GM12865 (cell line): ENCODE measurements around the gene SLC49A4.

ENCODE experiments used
- DNase-seq: peaks from one replicate; pipeline ENCODE4 v3.0.0; 2010; ENCODE audit warnings: low read depth
- H3K4me3 ChIP-seq: 2 replicates; pipeline ENCODE4 v1.5.1; 2011; ENCODE audit warnings: mild to moderate bottlenecking, low read depth, low read length, control low read depth
- CTCF ChIP-seq: IDR thresholded peaks from 2 replicates; pipeline ENCODE4 v1.5.1; 2011; ENCODE audit warnings: low read length, control low read depth, low read depth, inconsistent platforms; ENCODE audit not compliant: insufficient read depth; ENCODE audit errors: missing control alignments

The SLC49A4 gene

DNA sequence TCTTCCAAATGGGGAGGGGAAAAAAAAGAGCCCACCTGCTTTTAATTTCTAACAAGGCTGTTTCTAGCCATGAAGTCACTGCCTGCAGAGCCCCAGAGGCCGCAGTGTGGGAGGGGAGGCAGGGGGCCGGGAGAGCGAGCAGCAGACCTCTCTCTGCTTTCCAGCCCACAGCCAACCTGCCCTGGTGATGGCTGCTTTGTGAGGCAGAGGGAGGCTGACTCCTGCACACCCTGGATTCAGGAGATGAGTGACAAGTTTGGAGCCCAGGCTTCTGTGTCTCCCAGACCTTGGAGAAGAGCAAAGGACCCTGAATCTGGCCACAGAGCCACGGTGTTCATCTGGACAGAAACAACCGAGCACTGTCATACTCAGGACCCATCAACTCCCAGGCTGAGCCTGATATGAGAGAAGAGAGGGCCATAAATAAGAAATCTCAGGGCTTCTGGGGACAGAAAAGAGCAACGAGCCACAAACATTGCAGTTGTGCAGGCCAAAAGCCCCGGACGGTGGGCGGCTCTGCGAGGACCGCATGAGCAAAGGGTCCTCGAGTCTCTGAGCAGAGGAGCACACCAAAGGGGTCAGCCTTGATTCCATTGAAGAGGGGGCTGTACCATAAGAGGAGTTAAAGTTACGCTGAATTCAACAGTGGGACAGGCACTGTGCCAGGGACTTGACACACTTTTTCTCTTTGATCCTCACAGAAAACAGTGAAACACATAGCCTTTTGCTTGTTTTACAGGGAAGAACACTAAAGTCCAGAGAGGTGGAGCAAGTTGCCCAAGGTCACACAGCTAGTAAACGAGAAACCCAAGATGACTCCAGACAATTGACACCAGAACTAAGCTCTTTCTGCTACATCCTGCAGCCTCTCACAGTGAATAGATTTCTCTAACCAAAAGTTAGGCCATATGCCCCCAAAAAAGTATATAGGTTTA is 135.5 kb downstream of the SLC49A4 start:
- no peak for TF ChIP-seq CTCF
- H3K4me3 ChIP-seq: no peak overlapping the region
- DNase-seq: no peak
